Retina (tissue), 1 donor: ENCODE data around the gene GRIN2A.

Experiments used
- DNase-seq: peaks from one replicate; pipeline ENCODE4 v3.0.0-alpha.2; 2016

Gene GRIN2A

DNA sequence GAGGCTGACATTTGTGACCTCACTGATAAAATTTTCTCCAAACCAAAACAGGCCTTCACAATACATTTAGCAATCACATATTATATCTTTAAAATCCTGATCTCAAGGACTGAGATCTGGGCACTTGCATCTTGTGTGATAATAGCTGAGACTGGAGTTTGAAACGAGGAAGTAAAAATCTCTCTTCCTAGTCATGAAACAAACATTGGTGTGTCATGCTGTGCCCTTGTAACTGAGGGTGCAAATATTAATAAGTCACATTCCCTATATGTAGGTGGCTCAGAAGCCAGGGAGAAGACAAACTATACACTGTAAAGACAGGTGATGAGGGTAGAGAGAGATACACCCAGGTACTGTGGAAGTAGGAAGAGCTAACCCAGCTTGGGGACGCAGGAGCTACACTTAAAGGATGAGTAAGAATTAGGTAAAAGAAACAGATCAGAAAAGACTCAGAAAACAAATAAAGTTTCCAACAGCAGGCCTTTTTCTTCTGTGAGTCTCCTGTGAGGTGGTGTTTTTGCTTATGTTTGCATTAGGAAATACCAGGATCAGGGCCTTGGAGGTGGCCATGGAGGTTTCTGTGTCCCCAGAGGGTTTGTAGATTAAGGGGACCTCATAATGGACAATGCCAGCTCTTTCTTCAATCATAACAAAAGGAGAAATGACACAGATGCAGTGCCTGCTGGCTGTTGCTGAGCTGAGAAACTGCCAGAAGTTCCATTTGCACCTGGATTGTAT, 335.7 kb downstream of the GRIN2A start:
- no peak for DNase-seq

DNA sequence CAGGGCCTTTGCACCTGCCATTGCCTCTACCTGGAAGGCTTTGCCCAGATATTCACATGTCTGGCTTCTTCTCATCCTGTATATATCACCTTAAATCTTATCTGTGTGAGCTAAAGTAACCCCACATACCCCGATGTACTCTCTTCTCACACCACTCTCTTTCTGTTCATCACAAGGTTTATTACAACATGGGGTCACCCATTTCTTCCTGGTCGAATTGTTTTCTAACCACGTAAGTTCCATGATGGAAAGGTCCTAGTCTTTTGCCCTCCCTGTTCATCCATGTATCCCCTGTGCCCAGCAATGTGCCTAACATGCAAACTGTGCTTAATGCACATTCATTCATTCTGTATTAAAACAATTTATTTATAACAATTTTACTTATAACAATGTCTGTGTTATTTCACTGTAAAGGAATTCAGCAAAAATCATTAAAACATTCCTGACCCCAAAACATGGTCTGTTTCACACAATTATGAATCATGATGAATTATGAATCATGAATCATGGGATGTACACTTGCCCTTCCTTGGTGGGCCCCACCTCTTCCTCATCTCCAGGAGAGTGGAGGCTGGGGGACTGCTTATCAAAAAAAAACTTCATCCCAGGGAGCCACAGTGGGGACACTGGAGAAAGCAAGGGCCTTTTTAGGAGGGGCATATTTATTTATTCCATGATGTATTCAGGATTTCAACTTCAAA, 336.4 kb downstream of the GRIN2A start:
- no peak for DNase-seq

DNA sequence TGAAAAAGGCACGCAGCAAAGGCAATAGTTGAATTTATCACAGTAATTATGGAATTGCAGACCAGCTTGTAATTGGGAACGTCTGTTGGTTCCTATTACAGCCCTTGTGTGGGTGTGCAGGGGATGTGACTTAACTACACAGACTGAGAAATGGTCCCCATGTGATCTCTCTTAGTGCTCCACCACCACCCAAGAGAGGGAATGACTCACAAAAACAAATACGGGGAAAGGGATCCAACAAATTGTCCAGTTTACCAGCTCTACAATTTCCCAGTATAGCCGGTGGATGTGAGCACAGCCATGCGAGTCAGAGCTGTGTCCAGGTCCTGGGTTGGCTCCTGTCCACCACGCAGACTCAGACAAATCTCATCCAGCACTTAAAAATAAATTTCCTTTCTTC, 337.9 kb downstream of the GRIN2A start:
- DNase-seq, result no peak

DNA sequence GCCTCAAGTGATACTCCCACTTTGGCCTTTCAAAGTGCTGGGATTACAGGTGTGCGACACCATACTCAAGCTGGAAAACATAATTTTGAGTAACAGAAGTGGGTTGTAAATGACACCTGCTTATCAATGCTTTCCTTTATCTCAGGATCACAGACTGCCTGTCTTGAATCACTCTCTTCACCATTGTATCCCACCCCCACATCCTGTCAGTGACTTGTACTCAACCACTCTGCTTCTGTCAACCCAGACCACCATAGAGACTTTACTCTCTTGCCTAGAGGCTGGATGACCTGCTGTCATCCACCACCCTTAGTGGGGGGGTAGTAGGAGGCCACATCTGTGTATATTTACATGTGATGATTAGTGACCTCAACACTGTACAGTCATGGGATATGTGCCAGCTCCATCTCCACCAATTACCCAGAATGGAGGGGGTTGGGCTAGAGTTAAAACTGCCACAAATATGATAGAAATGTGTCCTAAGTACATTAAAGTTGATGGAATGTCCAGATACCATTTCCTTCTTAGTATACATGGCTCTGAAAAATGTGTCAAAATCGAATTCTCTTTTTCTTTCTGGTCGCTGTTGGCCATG, 338.7 kb downstream of the GRIN2A start:
- DNase-seq, result no peak

DNA sequence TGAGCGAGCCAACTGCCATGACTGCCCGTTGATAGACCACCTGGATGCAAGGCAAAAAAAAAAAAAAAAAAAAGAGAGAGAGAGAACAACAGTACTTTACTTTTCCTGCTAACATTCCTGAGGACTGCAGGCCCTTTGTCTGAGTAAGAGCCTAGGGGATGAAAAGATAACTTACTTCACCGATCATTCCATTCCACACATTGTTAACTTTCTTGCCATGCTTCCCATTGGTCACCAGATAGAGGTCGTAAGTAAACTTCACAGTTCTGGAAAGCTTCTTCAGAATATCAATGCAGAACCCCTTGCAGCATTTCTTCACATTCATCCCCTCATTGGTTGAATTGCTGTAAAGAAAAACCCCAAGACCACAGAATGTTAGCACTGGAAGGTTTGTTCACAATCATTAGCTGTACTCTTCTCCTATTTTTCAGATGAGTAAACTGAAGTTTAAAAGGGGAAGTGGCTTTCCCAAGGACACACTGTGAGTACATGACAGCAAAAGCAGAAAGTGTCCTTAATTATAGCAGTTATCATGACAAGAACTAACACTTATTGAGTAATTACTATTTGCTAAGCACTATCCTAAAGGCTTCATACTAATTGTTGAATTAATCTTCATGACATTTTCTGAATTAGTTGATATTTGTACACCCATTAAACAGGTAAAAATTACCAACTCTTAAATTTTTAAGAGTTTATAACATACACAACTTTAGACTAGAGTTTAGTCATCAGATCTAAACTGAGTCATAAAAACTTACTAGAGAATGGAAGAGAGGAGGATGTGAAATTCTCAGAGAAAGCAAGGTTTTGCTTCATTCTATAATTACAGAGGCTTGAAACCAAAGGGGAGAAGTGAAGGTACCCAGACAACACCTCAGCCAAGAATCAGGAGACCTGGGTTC, 341.2 kb downstream of the GRIN2A start:
- no peak for DNase-seq

DNA sequence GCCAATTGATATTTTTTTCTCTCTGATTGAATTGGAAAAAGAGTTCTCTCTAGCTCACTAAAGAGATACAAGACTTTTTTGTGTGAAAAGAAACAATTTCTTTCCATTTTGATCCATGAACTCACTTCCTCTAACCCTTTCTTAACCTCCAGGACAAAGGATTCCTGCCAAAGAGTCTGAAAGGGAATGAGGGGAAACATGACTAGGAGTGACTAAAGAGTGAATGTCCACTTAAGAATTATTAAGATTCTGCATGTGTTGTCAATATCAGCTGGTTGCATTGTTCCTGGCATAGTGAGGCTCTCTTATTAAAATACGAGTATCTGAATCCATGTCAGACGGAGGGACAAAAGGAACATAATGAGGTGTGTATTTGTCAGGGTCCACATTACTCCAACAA, 344.7 kb downstream of the GRIN2A start:
- DNase-seq, result no peak

DNA sequence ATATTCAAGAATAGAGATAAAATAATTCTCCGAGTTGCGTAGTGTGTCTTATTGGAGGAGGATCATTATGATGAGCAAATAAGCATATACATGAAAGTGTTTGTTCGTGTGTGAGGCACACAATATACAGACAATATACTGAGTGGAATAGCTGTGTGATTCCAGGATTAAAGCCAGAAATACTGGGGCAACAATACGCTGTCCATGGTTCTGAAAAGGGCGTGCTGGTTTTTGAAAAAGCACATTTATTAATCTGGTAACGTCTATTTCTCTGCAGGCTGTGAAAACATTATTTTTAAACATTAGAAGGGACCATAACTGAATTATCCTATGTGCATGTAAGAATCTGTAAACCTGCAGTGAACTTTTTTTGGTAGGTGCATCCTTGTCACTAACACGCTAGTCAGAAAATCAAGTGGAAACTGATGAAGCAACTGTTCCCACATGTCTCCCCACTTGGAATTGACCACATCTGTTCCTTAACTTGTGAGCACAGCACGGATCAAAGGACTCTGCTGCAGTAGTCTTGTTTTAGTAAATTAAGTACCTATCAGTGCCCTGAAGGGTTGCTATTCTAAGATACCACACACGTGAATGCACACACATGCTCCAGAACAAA, 346.0 kb downstream of the GRIN2A start:
- DNase-seq, result peak; percentile 31

DNA sequence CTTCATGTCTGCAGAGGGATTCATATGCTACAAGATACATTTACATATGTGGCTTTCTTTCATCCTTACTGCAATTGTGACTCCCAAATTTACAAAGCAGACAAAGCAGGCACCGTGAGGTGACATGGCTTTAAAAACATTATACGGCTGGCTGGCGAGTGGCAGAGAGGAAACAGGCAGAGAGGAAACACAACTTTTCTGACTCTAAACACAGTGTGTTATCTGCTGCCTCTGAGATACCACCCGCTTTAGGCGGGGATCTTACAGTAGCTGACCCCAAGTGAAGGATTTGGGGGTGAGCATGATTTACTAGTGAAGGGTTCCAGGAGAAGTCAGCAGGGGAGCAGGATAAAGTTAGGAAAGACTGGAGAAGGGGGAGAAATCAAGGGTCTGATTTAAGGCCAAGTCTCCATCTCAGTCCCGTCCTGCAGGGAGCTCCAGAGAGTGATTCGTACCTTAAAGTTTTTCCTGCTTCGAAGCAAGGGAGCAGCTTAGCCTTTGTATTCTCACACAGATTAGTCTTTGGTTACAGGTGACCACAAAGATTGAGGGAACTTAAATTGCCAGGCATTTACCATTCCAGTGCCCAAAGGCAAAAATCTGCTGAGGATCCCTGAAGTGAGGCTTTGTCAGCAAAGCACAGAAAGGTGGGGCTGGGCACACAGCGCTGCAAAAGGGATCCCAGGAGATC, 355.0 kb downstream of the GRIN2A start:
- DNase-seq, result no peak

DNA sequence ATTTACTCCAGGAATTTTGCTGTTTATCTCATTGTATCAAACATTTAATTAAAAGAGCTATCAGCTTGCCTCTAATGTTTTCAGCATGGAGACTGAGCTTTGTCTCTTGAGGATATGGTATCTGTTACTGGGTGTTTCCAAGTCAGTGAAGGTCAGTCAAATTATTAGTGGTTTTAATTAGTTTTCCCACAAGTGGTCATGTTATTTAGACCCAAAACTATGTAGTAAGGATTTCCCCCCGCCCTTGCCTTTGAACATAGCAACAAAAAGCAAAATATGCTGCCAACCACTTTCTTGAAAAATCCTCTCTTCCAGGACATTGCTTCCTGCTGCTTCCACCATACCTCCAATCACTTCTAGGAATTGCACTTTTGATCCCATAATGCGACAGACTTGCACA, 355.6 kb downstream of the GRIN2A start:
- no peak for DNase-seq

DNA sequence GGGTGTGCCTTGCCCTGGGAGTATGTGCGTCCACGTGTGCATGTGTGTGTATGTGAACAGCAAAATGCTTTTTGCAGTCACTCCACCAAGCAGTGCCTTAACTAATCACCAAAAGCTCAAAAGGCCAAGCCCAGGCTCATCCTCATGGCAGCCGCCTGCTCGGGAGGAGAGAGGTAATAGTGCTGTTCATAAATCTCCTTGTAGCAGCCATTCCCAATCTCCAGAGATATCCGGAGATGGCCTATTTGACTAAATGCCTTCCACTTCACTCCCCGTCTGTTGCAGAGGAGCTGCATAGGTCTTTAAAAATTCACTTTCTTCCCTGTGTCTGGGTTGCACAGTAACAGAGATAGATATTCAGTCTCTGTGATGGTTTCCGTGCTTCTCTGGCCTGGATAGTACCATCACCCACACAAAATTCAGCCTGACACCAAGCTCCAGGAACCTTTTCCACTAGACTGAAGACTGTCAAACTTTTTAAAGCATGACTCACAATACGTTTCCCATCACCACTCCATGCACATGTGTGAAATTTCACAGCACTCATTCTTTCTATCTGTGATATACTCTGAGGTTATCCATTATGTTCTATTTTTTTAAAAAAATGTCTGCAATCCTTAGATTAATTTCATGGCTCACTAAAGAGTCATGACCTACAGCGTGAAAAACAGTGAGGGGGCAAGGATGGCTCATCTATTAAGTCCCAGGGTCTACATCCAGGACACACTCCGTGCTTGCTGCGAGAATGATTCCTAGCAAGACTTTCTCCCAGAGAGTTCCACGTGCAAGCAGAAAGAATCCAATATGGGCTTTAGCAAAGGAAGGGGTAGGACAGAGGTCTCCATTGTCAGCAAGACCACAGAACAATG, 357.8 kb downstream of the GRIN2A start:
- DNase-seq, result peak; percentile 28

DNA sequence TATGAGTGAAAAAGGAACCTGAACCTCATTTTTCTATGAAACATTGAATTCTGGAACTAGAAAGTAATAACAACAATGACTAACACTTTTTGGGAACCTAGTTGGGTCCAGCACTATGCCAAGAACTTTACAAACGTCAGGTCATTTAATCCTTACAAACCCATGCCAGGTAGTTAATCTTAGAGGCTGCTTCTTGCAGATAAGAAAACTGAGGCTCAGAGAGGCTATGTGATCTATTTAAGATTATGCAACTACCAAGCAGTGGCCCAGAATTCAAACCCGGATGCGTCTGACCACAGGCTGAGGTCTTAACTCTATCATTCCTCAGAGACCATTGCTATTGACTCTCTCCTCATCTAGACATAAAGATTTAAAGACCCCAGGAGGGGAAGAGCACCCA, 358.7 kb downstream of the GRIN2A start:
- DNase-seq, result no peak

DNA sequence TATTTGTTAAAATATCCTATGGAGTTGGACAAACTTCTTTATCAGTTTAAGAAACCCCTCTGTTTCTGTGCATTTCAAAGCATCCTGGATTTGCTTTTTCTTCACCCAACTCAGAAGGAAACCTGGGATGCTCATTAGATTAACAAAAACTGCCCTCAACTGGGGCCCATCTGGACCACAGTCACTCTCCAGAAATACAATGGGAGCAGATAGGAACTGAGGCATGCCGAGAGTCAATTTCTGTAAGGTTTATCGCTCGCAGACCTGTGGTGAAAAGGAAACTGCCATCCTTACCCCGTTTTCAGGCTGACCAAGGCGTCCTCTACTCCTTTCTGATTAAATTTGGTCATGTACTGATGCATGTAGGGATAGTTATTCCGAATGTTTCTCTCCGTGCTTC, 360.3 kb downstream of the GRIN2A start:
- DNase-seq, result no peak

DNA sequence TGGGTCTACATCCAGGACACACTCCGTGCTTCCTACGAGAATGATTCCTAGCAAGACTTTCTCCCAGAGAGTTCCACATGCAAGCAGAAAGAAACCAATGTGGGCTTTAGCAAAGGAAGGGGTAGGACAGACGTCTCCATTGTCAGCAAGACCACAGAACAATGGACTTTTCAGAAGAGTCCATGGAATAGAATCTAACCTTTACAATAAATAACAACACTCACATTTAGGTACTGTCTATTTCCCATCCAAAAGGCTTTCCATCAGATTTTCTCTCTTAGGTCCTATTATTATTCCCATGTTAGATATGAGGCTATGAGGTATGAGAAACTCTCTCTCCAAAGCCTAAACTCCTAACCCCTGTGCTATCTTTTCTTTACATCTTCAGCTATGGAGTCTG, 360.9 kb downstream of the GRIN2A start:
- DNase-seq, result peak; percentile 28

DNA sequence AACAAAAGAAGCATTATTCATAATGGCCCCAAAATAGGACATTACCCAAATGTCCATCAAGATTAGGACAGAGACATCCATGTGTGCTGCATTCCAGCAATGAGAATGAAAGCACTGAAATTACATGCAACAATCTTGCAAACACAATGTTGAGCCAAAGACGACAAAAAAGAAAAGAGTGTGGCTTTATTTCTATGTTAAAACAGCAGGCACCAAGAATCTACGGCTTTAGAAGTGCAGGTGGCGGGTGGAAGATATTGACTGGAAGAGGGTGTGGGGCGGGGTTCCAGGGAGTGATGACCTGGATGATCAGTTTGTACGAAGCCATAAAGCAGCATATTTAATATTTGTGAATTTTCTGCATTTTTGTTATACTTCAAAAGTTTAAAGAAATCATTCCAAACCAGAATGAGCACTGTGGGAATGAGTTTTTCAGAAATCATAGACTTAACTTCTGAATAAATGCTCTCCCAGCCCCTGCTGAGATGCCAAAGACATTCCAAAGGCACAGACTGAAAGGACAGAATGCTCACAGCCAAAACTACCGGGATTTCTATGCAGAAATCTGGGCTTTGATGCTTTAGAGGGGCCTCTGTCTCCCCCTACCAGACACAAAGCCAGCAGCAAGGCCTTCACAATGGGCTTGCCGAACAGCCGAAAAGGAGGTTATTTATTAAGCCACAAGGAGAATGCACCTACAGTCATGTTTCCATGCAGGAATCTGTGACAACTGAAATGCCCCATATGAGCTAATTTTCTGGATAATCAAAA, 361.6 kb downstream of the GRIN2A start:
- DNase-seq, result peak; percentile 63

DNA sequence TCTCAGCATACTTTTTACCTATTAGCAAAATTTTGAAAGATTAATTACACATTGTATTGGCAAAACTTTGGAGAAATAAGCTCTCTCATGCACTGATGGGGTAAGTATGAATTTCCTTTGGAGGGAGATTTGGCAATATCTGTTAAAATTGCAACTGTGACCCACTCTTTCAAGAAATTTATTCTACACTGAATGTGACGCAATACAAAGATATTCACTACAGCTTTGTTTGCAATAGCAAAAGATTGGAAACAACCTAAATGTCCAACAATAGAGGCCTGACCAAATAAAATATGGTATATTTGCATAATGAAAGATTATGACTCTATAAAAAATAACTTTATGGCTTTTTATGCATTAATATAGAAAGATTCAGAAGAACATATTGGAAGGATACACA, 363.5 kb downstream of the GRIN2A start:
- DNase-seq, result no peak

DNA sequence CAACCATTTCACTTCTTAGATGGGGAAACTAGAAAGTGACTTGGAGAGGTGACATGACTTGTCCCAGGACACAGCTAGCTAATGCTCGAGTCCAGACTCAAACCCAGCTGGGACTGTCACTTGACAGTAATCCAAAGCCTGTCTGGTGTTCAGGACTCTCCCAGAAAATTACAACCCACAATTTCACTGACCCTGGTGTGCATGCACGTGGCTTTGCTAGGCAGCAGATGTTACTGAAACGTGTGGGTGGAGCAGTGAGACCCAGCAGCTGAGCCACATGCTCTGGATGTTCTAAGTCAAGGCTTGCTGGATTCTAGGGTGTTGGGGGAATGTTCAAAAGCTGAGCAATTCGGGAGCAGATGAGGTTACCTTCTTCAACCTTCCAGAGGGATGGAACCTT, 364.6 kb downstream of the GRIN2A start:
- DNase-seq, result no peak

DNA sequence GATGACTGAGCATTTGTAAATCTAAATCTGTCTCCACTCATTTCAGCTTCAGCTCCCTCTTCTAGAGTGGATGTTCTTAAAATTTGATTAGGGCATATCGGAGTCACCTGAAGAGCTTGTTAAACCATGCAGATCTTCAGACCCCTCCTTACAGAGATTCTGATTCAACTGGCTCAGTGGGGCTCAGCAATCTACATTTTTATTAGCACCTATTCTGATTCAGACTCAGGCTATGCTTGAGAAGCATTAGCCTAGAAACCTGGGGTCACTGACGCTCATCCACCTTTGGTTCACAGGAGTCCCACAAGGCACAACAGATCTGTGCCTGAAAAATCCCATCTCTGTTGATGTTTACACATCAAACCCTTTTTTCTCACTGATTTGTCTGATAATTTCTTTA, 365.6 kb downstream of the GRIN2A start:
- no peak for DNase-seq

DNA sequence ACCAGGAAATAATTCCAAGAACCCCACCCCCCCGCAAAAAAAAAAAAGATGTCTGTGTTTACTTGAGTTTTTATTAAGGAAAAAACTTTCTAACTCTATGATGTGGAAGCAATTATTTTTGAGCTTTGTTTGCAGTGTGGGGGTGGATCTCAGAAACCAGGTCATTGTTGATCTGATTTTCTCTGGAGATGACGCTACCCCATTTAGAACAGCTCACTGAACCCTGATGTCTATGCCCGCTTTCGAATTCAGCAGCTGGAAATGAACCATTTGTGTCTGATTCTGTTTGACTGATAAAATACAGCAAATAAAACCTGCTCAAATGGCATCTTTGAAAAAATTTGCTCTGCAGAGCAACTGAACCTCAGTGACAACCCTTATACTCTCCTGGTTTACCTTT, 368.6 kb downstream of the GRIN2A start:
- peak; percentile 63 for DNase-seq

DNA sequence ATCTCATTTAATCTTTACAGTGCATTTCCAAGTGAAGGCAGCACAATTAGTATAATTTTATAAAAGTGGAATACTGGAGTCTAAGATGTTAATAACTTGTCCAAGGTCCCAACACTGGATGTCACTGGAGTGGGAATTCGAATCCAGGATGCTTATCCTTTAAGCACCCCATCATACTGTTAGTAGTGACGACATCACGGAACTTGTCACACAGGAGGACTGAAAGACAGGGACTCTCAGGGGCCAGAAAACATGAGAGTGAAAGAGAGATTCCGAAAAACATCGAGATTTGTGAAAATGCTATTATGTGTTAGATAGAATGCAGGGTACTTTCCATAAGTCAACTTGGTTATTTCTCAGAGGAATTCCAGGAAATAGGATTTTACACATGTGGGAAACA, 374.0 kb downstream of the GRIN2A start:
- DNase-seq, result no peak

DNA sequence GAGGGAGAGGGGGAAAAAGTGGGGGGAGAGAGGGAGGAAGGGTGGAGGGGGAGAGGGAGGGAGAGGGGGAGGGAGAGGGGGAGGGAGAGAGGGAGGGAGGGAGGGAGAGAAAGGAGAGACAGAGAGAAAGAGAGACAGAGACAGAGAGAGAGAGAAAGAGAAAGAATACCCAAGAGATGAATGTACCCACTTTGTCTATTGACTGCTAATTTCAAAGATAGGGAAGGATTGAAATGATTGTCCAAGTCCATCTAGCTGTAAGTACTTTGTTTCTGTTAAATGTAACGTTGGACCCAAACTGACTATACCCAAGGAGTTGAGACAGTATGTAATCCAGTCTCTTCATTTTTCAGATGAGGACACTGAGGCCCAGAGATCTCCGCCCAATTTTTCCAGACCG, 374.9 kb downstream of the GRIN2A start:
- DNase-seq, result no peak
